ENCODE measurements around the gene VIM. TPM values are rescaled to one million over a fixed set of nuclear protein-coding genes. Genes with fewer than 3 reads are reported as not detected.

Gene VIM
- total RNA-seq, 2 donors from 2014 or later: 1,022 to 1,600 TPM

DNA sequence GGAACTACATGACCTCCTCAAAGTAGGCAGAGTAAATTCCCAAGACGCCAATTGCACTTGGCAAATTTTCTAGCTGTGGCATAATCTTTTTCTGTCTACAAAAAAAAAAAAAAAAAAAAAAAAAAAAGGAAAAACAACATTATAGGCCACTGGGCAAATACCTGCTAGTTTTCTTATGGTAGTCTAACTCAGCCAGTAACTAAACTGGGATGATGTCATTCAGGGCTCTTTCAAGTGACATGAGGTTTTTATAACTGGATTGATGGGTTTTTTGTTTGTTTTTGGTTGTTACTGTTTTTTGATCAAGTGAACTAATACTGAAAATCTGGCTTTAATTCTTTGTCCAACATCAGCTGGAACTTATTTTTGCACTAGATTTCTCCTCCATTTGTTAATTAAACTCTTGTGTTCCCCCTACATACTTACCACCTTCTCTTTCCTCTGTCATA is 7.4 kb upstream of the VIM start:
- Histone ChIP-seq H3K9me3 (no peaks in the 10 kb centered on the region), H3K27ac (no peak overlapping the region), H3K4me3 (no peak overlapping the region), H3K27me3 (no peaks in the 10 kb centered on the region), H3K4me1 (peaks cover 0 to 12% of the 10 kb centered on the region in 2 donors), H3K36me3 (no peaks in the 10 kb centered on the region)
- DNase-seq (ENCODE audit: low spot score): no peak
- TF ChIP-seq CTCF (IDR thresholded peaks at IDR 0.05): no peak

GRCh38 chr10:17222329-17222728 is 5.7 kb upstream of the VIM start:
- Histone ChIP-seq H3K9me3 (no peaks in the 10 kb centered on the region), H3K27me3 (no peaks in the 10 kb centered on the region), H3K4me3 (no peak overlapping the region), H3K36me3 (no peaks in the 10 kb centered on the region), H3K27ac (no peak overlapping the region), H3K4me1 (peaks cover 0 to 10% of the 10 kb centered on the region in 2 donors)
- no peak for TF ChIP-seq CTCF (IDR thresholded peaks at IDR 0.05)
- DNase-seq (ENCODE audit: low spot score): no peak

DNA sequence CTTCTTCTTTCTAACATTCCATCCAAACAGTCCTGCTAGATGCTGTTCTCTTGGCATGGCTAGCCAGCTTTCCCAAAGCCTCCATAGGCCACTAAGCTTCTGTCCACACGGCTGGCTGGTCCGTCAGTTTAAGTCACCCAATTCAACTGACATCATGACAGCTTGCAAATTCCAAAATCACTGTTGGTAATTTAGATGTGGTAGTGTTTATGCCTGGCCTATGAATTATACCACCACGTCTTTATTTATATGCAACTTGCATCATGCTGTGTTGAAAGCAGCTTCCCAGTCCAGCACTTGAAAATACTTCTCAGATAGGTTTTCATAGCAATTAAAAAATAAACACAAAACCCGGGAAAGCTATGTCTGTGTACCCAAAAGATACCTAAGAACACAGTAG is 2.2 kb upstream of the VIM start:
- H3K4me3 ChIP-seq: no peak overlapping the region
- DNase-seq (ENCODE audit: low spot score): no peak
- H3K27ac ChIP-seq: no peak overlapping the region
- peaks cover 10% of the 10 kb centered on the region for H3K36me3 ChIP-seq
- H3K4me1 ChIP-seq: peaks cover 0 to 19% of the 10 kb centered on the region in 2 donors
- no peaks in the 10 kb centered on the region for H3K9me3 ChIP-seq
- TF ChIP-seq CTCF (IDR thresholded peaks at IDR 0.05): no peak
- no peaks in the 10 kb centered on the region for H3K27me3 ChIP-seq

DNA sequence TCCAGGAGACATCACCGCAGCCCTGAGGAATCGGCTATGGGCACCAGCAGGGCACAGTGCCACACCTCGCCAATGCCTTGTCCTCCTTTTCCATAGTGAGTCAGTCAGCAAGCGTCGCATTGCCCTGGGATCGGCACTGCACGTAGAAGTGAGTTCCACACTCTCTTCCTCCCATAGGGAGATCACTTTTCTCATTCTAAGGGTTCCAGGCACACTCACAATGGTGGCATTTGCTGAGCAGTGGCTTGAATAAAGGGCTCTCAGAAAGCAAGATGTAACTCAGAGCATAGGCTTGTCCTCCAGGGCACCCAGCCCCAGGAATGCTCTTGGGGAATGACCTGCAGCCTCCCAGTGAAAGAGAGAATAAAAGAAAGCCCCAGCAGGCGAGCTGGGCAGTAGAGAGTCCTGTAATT is 1.1 kb upstream of the VIM start:
- Histone ChIP-seq H3K27me3 (no peaks in the 10 kb centered on the region), H3K36me3 (peaks cover 21% of the 10 kb centered on the region), H3K4me3 (peak overlapping the region; percentile 77 to 78), H3K9me3 (no peaks in the 10 kb centered on the region), H3K27ac (peak overlapping the region; percentile 97 to 98), H3K4me1 (peaks cover 0 to 20% of the 10 kb centered on the region in 2 donors)
- TF ChIP-seq CTCF (IDR thresholded peaks at IDR 0.05): no peak
- no peak for DNase-seq (ENCODE audit: low spot score)

DNA sequence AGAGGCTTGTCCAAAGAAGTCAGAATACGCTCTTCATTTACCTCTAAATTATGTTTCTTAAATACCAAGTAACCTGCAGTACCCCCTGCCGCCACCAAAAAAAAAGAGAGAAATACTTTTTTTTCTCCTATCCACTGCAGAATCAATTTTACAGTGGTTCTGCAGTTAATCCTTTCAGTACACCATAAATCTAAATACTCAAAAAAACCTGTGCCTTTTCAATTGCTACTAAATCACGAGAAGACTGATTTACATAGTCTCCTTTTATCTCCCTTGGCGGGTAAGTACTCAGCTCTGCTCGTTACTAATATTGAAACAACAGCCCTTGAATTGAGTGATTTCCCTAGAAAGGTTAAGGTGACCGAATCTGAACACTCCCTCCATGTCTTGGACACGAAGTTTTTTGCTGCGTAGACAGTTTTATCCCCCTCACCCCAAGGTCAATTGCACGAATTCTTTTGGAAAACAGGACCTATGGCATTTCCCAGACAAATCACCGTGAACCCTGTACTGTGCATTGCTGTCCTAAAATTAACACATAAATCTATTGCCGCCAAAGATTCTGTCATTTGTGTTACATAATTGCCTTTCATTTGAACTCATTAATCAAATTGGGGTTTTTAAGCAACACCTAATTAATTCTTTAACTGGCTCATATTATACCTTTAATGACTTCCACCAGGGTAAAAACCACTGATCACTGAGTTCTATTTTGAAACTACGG is 512 bp upstream of the VIM start:
- peak overlapping the region; percentile 97 to 98 for H3K27ac ChIP-seq
- no peaks in the 10 kb centered on the region for H3K27me3 ChIP-seq
- H3K36me3 ChIP-seq: peaks cover 27% of the 10 kb centered on the region
- H3K4me1 ChIP-seq: peaks cover 0 to 27% of the 10 kb centered on the region in 2 donors
- H3K4me3 ChIP-seq: peak overlapping the region; percentile 77 to 78
- H3K9me3 ChIP-seq: no peaks in the 10 kb centered on the region
- TF ChIP-seq CTCF (IDR thresholded peaks at IDR 0.05): peak; percentile 24 to 69
- no peak for DNase-seq (ENCODE audit: low spot score)
